Measurements from ENCODE around the gene TBC1D22A.

GRCh38 chr22:46752988-46753310, 9.5 kb upstream of the TBC1D22A start:
- TF ChIP-seq, protein P1, sequence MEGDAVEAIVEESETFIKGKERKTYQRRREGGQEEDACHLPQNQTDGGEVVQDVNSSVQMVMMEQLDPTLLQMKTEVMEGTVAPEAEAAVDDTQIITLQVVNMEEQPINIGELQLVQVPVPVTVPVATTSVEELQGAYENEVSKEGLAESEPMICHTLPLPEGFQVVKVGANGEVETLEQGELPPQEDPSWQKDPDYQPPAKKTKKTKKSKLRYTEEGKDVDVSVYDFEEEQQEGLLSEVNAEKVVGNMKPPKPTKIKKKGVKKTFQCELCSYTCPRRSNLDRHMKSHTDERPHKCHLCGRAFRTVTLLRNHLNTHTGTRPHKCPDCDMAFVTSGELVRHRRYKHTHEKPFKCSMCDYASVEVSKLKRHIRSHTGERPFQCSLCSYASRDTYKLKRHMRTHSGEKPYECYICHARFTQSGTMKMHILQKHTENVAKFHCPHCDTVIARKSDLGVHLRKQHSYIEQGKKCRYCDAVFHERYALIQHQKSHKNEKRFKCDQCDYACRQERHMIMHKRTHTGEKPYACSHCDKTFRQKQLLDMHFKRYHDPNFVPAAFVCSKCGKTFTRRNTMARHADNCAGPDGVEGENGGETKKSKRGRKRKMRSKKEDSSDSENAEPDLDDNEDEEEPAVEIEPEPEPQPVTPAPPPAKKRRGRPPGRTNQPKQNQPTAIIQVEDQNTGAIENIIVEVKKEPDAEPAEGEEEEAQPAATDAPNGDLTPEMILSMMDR (IDR thresholded peaks at IDR 0.05; ENCODE audit: insufficient read depth, low read depth, low read length): no peak
- TF ChIP-seq EZH2 (IDR thresholded peaks at IDR 0.05; ENCODE audit: insufficient read depth, low read length): no peak

All from astrocyte (in vitro differentiated cells and primary cell).